GM18502 (cell line): Measurements from ENCODE around the gene WHRN.

Experiments
- ATAC-seq: cut with Tn5 transposase; IDR thresholded peaks from one replicate; pipeline ENCODE4 v1.9.1; 2021; ENCODE audit warnings: mild to moderate bottlenecking; ENCODE audit not compliant: unreplicated experiment, poor library complexity

The WHRN gene

DNA sequence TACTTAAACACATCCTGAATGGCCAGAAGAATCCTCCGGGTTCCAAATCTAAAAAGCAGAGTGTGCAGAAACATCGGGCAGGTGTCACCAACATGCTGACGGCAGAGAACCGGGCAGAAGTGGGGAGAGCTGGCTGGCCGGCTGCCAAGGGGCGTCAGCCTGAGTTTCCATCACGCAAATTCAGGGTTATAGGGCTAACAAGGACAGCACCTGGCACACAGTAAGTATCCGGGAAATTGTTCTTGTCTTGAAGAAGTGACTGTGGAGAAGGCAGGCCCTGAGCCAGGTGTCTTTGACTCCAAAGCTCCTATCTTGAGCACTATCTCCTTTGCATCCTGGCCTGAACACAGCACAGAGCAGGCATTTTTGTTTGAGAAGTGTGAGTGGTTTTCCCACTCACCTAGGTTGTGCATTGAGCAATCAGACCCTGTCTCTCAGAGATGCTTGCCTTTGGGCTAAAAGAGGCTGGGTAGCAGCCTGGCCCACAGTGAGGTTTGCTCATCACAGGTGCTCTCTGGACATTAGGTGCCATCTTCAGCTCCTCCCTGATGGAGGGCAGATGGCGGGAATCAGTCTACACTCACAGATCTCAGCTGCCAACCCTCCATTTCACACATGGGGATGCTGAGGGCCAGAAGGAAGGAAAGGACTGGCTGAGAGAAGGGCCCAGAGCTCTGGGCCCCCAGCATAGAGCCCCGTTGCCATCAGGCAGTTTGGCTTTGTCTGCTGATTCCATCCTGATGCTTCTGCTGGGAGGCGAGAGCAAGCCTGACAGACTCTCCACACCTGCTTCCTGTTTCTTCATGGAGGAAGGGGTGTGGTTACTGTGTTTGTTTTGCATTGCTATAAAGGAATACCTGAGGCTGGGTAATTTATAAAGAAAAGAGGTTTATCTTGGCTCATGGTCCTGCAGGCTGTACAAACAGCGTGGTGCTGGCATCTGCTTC is 52.8 kb downstream of the WHRN start:
- ATAC-seq = no peak

DNA sequence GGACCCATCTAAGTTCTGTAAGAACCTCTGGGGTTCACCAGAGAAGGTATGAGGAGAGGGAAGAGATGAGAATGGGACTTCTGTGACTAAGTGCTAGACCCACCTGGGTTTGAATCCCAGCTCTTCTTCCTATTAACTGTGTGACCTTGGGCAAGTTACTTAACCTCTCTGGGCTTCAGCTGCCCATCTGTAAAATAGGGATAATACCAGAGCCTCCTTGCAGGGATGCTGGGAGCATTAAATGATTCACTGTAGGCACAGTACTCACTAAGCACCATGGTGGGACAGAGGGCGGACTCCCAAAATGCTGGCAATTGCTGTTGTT is 53.6 kb downstream of the WHRN start:
- ATAC-seq = no peak

DNA sequence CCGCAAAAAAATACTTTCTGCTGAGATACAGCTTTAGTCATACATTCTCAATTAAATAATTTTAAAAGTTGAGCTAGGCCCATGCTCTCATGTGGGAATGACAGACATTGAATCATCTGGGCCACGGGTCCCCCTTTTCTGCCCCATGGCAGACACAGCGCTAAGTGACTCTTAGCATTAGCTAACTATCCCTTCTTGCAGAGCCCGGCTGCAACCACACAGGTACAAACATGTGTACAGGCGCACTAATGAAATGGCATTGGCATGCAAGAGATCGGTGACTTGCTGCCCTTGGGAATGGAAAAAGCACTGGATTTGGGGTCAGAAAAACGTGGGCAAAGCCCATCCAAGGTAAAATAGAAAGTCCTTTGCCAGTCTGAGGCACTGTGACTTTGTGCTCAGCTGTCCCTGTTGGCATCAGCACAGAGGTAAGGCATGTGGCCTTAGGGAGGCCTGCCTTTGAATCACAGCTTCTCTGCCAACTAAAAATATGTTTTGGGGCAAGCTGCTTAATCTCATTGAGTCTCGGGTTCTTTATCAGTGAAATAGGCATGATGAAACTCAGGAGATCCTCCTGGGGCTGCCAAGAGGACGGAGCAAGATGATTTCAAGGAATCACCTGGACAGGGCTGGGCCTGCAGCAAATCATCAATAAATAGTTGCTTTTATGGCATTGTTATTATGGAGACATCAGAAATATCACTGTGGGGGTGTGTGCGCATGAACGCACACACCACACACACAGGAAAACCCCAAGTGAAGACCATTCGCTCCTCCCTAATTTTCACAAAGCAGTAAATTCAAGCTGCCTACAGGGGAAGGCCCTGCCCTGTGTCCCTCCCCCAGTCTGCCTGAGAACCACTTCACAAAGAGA is 54.2 kb downstream of the WHRN start:
- peak; percentile 63 for ATAC-seq

DNA sequence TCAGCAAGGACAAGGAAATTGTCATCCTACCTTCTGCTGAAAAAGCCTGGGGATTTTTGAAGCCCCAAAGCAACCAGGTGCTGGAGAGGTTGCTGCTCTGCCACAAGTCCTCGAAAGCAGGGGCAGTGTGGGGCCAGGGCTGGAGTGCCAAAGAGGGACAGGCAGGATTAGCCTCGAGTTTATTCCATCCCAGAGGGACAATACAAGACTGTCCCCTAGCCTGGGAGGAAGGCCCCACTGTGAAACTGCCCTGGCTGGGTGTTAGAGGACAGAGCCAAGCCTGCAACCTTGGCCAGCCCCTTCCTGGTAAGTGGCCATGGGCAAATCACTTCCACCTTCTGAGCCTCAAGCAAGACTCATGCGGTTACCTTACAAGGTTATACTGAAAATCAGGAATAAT is 55.1 kb downstream of the WHRN start:
- ATAC-seq = no peak

DNA sequence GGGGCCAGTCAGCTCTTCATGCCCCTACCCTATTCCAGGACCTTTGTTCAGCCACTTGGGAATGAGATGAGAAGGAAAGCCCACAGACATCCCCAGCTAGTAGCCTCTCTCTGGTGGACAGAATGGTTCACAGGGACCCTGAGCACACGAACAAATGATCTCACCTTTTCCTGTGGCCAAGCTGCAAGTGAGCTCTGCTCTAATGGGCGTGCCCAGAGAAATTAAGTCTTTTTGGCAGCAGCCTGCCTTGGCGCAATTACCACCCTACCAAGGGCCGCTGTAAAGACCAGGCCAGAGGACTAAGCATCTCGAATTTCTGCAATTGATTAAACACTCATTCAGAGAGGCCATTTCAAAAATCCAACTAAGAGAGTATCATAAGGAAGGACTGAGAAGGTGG is 56.0 kb downstream of the WHRN start:
- ATAC-seq = no peak

DNA sequence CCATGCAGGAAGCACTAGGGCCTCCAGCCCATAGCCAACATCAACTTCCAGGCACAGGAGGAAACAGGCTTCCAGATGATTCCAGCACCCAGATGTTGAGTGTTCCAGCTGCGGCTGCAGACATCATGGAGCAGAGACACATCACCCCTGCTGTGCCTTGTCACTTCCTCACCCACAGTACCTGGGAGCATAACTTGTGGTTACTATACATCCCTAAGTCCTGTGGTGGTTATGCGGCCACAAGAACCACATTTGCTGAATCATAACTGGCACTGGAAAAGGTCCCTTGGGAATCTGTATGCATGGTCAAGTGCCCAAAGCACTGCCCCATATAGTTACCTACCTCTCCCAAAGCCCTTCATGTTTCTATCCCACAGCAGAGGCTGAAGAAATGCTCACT is 56.6 kb downstream of the WHRN start:
- ATAC-seq = no peak

DNA sequence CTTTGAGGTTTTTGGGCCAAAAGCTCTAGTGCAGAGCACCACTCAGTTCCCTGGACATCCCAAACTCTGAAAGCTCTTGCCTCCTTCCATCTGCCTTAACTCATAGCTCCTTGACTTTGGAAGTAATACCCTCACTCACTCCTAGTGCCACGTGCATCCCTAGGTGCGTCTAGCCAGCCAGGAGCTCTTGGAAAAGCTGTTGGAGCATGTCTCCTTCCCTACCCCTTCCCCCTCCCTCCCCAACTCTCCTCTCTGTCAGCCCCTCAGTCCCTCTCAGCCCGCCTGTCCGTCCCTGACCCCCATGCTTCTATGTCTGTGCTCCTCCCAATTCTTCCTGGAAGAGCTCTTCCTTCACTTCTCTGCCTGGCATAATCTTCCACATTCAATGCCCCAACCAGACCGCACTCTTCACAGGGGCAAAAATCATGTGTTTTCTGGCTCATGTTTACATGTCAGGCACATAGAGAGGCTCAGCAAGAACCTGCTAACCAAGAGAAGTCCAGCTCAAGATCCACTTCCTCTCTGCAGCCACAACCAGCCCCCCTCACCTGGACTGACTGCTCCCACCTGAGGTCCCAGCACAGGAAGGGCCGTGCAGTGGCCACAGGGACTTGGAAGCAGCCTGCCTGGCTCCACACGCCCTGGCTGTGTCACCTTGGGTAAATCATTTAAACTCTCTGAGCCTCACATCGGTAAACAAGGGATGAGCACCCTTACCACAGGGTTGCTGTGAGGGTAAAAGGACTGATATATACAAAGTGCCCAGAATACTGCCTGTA is 58.4 kb downstream of the WHRN start:
- ATAC-seq = no peak

DNA sequence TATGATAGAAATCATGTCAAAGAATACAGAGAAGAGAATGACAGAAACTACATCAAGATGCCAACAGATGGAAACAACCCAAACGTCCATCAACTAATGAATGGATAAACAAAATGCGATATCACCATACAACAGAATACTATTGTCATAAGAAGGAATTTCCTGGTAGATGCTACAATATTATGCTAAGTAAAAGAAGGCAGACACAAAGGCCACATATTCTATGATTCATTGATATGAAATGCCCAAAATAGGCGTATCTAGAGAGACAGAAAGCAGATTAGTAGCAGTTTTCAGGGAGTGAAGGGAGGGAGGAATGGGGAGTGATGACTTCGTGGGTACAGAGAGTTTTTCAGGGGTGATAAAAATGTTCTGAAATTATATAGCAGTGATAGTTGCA is 59.2 kb downstream of the WHRN start:
- no peak for ATAC-seq

DNA sequence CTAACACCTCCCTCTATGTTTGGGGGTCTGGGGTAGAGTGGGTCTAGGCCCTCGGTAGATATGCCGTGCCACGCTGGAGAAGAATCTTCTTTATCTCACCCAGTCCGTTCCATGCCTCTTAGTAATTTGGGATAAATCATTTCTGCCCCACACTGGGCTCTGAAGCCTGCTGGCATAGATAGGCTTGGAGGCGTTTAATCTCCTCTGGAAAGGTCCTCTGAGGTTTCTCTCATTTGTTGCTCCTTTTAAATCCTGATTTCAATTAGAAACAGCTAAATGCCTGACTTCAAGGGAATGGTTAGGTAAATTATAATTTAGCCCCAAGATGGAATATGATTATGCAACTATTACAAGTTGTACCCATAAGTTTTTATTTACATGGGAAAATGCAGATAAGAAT is 59.7 kb downstream of the WHRN start:
- no peak for ATAC-seq

DNA sequence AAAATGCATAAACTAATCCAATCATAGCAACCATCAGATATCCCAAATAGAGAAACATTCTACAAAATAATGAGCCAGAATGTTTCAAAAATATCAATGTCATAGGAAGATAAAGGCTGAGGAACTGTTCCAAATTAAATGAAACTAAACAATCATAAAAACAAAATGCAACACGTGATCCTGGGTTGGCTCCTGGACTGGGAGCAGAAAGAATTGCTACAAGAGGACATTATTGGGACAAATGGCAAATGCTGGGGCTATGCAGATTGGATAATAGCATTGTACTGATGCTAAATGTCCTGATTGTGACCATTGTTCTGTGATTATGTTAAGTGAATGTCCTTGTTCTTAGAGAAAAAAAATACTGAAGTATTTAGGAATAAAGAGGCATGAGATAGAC is 63.3 kb downstream of the WHRN start:
- no peak for ATAC-seq

DNA sequence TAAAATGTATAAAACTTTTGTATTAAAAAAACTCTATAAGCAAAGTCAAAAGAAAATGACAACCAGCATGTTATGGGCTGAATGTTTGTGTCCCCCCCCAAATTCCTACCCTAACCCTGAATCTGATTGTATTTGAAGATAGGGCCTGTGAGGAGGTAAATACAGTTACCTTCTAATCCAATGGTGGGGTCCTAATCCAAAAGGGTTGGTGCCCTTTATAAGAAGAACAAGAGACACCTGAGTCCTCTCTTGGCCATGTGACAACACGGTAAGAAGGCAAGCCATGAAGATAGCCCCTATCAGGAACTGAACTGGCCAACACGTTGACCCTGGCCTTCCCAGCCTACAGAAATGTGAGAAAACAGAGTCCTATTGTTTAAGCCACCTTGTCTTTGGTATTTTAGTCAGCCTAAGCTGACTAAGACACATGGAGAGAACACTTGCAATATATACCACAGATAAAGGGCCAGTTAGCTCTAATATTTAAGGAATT is 67.8 kb downstream of the WHRN start:
- ATAC-seq = no peak

DNA sequence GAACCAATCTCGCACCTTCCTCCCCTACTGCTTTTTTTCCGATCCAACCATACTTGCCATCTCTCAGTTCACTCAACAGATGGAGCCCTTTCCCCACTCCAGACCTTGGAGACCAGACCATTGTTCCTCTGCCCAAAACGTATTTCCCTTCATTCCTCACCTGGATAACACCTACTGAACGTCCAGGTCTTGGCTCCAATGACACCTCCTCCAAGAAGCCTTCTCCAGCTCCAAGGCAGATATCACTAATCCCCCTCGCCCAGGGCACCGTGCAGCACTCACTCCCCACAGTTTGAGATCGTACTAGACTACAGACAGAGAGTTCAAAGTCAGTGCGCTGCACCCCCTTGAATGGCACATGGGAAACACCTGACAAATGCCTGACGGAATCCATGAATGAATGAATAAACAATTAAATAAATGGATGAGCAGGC is 70.4 kb downstream of the WHRN start:
- no peak for ATAC-seq

DNA sequence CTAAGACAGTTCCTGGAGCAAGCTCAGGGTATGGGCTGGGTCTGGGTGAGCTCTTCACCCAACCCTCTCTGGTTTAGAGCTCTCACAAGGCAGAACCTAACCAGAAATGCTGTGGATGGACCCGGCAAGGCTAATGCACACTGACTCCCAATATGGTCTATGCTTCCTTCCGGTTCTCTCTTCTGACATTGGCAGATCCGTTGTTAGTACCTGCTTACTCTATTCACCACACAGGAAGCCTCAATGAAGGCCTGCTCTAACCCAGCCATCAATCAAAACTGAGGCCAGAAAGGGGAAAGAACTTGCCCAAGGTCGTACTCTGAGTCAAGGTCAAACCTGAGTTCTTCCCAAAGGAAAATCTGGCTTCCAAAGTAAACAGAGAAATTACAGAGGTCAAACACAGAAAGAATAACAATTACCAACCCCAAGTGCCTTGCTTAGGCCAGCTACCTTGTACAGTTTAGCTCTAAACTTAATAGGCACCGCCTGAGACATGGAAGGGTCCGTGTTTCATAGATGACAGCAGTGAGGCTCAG is 71.5 kb downstream of the WHRN start:
- no peak for ATAC-seq

DNA sequence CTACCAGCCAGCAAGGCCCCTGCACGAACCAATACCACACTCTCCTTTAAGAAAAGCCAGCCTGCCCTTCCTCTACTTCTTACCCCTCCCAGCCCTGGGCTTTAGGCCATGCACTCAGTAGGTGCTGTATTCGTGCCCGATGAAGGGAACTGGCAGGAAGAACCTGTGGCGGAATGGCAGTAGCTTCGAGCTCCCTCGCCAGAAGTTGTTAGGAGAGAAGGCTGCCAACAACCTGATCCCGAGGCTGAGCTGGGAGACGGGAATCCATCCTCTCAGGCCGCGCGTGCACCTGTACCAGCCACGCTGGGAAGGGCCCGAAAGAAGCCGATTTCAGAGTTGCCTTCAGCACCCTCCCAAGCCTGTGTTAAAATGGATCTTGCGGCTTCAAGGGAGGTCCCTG is 72.2 kb downstream of the WHRN start:
- ATAC-seq = no peak

DNA sequence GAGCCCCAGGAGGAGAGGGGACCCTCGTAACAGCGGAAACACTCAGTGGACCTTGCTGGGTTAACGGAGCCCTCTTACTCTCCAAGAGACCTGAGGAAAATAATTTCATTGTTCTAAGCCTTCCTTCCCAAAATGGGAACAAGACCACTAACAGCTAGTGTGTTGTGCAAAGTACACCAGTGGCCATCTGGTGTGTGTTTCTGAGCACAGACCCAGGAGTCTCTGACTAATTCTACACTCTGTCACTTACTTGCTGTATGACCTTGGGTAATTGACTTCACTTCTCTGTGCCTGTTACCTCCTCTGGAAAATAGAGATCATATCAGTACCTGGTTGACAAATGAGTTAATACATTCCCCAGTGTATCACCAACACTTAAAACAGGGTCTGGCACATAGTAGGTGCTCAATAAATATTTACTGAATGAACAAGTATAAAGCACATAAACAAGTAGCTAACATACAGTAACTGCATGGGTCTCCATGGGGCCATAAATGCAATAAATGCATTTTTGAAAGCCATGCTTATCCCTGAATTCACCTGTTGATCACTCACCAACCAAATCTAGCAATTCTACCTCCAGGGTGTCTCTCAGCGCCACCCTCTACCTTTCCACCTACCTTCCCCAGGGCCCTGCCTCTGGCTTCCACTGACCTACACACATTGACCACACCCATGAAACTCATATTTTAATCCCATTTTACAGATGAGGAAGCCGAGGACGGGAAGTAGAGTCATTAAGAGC is 72.8 kb downstream of the WHRN start:
- no peak for ATAC-seq

DNA sequence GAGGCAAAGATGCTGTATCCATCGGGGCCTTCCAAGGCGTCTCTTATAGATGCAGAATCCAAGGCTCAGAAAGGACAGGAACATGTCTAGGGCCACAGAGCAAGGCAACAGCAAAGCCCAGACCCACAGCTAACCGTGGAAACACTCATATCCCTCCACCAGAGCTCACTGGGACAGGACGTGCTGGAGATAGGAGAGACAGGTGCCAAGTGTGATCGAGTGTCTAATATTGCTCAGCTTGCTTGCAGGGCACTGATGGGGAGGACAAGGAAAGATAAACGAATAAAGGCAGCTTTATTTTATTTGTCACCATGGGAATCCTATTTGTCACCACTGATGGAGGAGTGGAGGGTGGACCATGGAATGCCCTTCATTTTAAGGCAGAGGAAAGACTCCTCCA is 73.5 kb downstream of the WHRN start:
- no peak for ATAC-seq

DNA sequence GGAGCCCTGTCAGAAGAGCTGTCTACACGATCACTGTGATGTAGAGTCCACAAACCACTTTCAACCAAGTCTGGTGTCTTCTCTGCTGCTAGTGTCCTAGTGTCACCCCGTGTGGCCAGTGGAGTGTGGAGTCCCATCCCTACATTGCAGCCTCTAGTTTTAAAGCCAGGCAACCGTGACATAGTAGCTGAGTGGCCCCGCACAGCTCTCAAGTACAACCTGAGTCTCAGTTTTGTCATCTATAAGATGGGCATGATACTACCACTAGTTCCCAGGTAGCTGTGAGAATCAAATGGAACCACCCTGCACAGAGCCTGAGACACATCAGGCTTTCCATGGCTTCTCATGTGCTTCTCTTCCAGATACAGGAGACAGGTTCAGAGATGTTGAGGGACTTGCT is 74.3 kb downstream of the WHRN start:
- no peak for ATAC-seq

DNA sequence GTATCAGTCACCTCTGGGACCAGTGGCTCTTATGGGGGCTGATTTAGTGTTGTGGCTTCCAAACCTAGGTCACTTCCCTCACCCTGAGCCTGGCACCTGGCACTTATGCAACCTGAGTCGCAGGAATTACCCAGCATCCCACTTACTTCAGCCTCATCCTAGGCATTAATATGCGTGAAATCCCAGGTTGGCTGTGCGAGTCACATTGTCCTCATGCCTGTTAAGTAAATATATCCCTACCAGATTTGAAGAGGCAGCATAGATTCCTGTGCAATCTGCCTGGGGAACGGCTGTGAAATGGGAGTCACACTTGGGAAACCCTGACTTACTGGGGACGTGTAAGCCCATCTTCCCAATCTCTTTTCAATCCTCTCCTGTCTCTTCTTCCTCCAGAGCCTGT is 74.8 kb downstream of the WHRN start:
- ATAC-seq = no peak

DNA sequence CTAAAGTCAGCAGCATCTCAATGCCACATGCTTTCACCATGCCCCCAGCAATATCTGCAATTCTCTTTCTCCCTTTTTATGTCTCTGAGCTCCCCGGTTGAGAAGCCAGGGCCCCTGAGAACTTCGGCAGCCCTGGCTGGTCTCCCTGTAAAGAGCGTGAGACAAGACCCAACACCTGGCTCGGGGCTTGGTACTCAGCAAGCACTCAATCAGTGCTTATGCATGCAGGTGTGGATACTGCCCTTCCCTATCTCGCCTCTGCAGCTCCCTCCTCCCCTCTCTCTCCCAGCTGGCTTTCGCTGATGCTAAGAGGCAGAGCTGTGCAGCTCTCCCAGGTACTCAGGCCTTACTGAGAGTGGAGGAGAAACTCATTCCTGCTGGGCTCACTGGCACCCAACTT is 75.8 kb downstream of the WHRN start:
- ATAC-seq = no peak

DNA sequence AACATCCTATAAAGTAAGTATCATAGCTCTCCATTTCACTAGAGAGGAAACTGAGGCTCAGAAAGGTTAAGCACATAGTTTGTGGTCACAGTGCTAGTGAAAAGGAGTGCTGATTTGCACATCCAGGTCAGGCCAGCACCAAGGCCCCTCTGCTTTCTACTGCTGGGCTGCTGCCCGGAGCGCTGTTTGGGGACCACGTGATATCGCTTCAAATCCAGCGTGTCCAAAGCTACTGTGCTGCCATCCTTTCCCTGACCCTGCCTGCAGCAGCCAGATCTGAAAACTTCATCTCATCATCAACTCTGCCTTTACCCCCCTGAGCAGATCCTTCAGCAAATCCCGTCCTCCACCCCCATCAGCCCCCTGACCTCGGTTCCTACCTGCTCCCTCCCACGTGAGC is 76.8 kb downstream of the WHRN start:
- no peak for ATAC-seq
